Glutamatergic neuron (in vitro differentiated cells): ENCODE data around the gene PAQR7. TPM values are rescaled to one million over a fixed set of nuclear protein-coding genes. Genes with fewer than 3 reads are reported as not detected.

Source experiments
- DNase-seq: peaks from one replicate; pipeline ENCODE4 v3.0.0; 2022
- H3K27ac Mint-ChIP-seq: one replicate; pipeline ENCODE4 v1.8.0; 2020; ENCODE audit warnings: mild to moderate bottlenecking, mixed read lengths, inconsistent platforms; ENCODE audit not compliant: unreplicated experiment
- H3K27me3 Mint-ChIP-seq: one replicate; pipeline ENCODE4 v1.8.0; 2020; ENCODE audit warnings: mild to moderate bottlenecking, moderate library complexity, mixed read lengths, inconsistent platforms; ENCODE audit not compliant: unreplicated experiment
- H3K36me3 Mint-ChIP-seq: one replicate; pipeline ENCODE4 v1.8.0; 2020; ENCODE audit warnings: mild to moderate bottlenecking, mixed read lengths, inconsistent platforms; ENCODE audit not compliant: unreplicated experiment
- H3K4me1 Mint-ChIP-seq: one replicate; pipeline ENCODE4 v1.8.0; 2020; ENCODE audit warnings: mild to moderate bottlenecking, low read depth, mixed read lengths, inconsistent platforms; ENCODE audit not compliant: unreplicated experiment
- H3K4me3 Mint-ChIP-seq: one replicate; pipeline ENCODE4 v1.8.0; 2020; ENCODE audit warnings: mild to moderate bottlenecking, mixed read lengths, inconsistent platforms; ENCODE audit not compliant: unreplicated experiment
- H3K9me3 Mint-ChIP-seq: one replicate; pipeline ENCODE4 v1.8.0; 2020; ENCODE audit warnings: mild to moderate bottlenecking, moderate library complexity, mixed read lengths, inconsistent platforms; ENCODE audit not compliant: unreplicated experiment
- total RNA-seq: library from RNA; stranded (reverse); fragmentation: NEBNext Ultra II Directional; extraction: Animal tissue kit (Norgen Biotek cat#: 25700); gene quantifications from one replicate; pipeline ENCODE4 v1.2.1, GENCODE V29; 2021; ENCODE audit not compliant: unreplicated experiment
- TF ChIP-seq, protein P1 (sequence below): fragments of 200-600 bp; sonication (generic); IDR thresholded peaks from one replicate; pipeline ENCODE4 v1.5.0; 2021; ENCODE audit not compliant: partially characterized antibody, unreplicated experiment

The PAQR7 gene
- total RNA-seq, 1 donor from 2014 or later = 6.4 TPM

DNA sequence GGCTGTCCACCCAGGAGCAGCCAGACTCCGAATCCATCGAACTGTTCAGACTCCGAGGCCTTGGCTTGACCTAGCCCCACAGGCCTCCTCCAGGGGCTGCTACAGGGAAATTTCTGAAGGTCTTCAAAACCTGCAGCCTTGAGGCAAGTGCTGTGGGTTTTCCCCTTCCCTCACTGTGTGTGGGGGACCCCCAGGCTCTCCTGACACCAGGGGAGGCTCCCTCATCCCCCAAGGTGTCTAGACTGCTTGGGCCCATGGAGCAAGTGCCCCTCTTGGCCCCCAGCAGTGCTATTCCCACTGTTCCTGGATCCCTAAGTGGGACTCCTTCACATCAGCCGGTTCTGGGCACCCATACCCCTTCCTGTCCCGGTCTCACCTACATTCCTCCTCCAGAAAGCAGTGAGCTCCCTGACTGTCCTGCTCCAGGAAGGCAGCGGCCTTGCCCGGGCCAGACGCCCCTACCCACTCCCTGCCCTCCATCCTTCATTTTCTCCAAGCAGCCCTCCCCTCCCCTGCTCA lies 814 bp downstream of the PAQR7 start:
- H3K9me3 Mint-ChIP-seq = peaks cover 1% of the 10 kb centered on the region
- DNase-seq = no peak
- peaks cover 3% of the 10 kb centered on the region for H3K4me1 Mint-ChIP-seq
- TF ChIP-seq, protein P1, sequence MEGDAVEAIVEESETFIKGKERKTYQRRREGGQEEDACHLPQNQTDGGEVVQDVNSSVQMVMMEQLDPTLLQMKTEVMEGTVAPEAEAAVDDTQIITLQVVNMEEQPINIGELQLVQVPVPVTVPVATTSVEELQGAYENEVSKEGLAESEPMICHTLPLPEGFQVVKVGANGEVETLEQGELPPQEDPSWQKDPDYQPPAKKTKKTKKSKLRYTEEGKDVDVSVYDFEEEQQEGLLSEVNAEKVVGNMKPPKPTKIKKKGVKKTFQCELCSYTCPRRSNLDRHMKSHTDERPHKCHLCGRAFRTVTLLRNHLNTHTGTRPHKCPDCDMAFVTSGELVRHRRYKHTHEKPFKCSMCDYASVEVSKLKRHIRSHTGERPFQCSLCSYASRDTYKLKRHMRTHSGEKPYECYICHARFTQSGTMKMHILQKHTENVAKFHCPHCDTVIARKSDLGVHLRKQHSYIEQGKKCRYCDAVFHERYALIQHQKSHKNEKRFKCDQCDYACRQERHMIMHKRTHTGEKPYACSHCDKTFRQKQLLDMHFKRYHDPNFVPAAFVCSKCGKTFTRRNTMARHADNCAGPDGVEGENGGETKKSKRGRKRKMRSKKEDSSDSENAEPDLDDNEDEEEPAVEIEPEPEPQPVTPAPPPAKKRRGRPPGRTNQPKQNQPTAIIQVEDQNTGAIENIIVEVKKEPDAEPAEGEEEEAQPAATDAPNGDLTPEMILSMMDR = no peak
- H3K36me3 Mint-ChIP-seq = no peaks in the 10 kb centered on the region
- H3K27me3 Mint-ChIP-seq = peaks cover 4% of the 10 kb centered on the region
- peak overlapping the region; percentile 91 for H3K4me3 Mint-ChIP-seq
- no peak overlapping the region for H3K27ac Mint-ChIP-seq

DNA sequence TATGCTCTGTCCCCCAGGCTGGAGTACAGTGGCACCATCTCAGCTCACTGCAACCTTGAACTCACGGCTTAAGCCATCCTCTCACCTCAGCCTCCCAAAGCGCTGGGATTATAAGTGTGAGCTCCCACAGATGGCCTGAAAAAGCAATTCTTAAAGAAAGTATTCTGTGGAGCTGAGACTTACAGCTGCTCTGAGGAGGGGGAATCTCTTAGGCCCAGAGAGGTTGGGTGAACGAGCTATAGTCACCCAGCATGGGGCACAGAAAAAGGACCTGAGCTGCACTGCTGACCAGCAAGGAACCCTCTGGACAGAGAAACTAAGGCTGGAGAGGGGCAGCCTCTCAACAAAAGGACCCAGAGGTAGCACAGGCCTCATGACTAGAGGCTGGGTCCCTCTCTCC lies 1.3 kb downstream of the PAQR7 start:
- H3K4me1 Mint-ChIP-seq = peaks cover 3% of the 10 kb centered on the region
- H3K27ac Mint-ChIP-seq = no peak overlapping the region
- no peaks in the 10 kb centered on the region for H3K36me3 Mint-ChIP-seq
- DNase-seq = no peak
- H3K9me3 Mint-ChIP-seq = peaks cover under 1% of the 10 kb centered on the region
- H3K4me3 Mint-ChIP-seq = no peak overlapping the region
- TF ChIP-seq, protein P1 = no peak
- H3K27me3 Mint-ChIP-seq = peaks cover 3% of the 10 kb centered on the region

DNA sequence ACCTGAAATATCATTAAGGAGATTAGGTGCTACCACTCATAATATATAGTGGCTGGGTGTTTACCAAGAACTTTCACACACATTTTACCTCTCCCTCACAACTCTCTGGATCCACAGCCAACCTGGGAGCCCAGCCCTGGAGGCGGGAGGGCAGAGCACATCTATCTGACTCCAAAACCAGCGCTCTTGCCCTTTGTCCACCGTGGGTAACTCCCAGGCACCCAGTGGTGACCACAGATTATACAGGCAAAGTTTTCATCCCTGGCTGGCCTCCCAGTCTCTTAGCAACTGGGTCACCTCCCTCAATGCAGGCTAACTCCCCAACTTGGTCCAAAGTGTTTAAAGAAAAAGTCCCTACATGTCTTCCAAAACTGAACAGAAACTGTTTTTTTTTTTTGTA lies 2.4 kb downstream of the PAQR7 start:
- TF ChIP-seq, protein P1 = no peak
- no peaks in the 10 kb centered on the region for H3K9me3 Mint-ChIP-seq
- H3K4me1 Mint-ChIP-seq = peaks cover 3% of the 10 kb centered on the region
- no peak overlapping the region for H3K4me3 Mint-ChIP-seq
- peaks cover 3% of the 10 kb centered on the region for H3K27me3 Mint-ChIP-seq
- no peak for DNase-seq
- no peak overlapping the region for H3K27ac Mint-ChIP-seq
- no peaks in the 10 kb centered on the region for H3K36me3 Mint-ChIP-seq

DNA sequence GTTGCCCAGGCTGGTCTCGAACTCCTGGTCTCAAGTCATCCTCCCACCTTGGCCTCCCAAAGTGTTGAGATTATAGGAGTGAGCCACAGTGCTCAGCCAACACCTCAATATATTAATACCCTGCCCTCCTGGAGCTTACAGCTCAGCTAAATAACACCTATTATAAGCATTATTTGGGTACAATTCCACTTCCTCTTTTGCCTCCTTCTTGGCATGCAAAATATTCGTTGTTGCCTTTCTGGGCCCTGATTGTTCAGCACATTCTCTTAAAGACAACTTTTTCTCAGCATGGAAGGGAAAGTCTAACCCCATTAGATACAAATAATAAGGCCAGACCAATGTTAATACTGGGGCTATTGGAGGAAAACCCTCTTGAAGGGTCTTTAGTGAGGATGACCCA lies 2.8 kb downstream of the PAQR7 start:
- Mint-ChIP-seq H3K36me3 (no peaks in the 10 kb centered on the region), H3K27me3 (peaks cover 3% of the 10 kb centered on the region), H3K9me3 (no peaks in the 10 kb centered on the region), H3K4me3 (no peak overlapping the region), H3K27ac (no peak overlapping the region), H3K4me1 (peaks cover 6% of the 10 kb centered on the region)
- TF ChIP-seq, protein P1 = no peak
- no peak for DNase-seq

DNA sequence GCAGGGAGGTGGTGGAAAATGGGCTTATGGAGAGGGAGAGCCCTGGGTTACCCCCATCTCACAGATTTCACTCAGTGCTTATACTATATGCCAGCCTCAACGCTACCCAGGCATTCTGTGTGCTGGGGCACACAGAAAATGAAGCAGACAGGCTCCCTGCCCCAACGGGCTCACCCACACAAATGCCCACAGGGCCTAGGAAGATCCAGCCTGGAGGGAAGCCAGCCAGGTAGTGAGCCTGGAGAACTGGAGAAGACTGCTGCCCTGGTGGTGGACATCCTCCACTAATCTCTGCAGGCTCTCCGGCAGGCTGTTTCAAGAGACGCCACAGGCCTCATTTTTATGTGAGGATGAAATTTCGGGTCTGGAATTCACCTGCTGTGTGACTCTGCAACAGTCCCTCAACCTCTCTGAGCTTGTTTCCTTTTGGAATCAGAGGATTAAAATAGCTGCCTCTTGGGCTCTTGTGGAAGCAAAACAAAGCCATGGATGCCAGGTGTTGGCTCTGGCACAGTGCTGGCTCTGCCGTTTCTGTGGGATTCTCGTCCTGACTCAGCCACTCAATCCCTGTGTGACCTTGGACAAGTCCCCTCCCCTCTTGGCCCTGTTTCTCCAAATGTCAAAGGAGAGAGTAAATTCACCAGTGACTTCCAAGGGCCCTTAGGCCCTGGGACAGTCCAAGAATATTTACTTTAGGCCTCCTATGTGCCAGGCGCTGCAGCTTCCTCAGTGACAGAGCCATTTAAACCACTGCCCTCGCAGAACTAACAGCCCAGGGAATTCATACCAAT lies 3.6 kb downstream of the PAQR7 start:
- Mint-ChIP-seq H3K4me1 (peaks cover 10% of the 10 kb centered on the region), H3K36me3 (no peaks in the 10 kb centered on the region), H3K27me3 (peaks cover 3% of the 10 kb centered on the region), H3K27ac (no peak overlapping the region), H3K9me3 (no peaks in the 10 kb centered on the region), H3K4me3 (no peak overlapping the region)
- TF ChIP-seq, protein P1 = no peak
- no peak for DNase-seq
